GM23338 (cell line): ENCODE results near the gene BPTF. TPM values are rescaled to one million over a fixed set of nuclear protein-coding genes. Genes with fewer than 3 reads are reported as not detected.
"Not testable (repeated sequence)": the region's sequence is repeated elsewhere in the genome, so short reads cannot be mapped to it uniquely, and the experiment has no call there.

Source experiments
- ATAC-seq: fragments of 200-7000 bp; cut with Tn5 transposase; 3 replicates; pipeline ENCODE4 v1.9.1; 2020
- DNase-seq: peaks from one replicate; pipeline ENCODE4 v3.0.0-alpha.2; 2015; ENCODE audit warnings: low spot score
- H2AFZ ChIP-seq: fragments of 200-600 bp; sonication (generic); 2 replicates; pipeline ENCODE4 v1.8.0; 2016; ENCODE audit warnings: antibody characterized with exemption, mild to moderate bottlenecking, moderate library complexity
- H3F3A ChIP-seq: fragments of 200-600 bp; sonication (generic); replicated peaks from 2 replicates; pipeline ENCODE4 v1.8.0; 2017; ENCODE audit warnings: antibody characterized with exemption, mixed run types, low read depth
- H3K27ac ChIP-seq: fragments of 200-600 bp; sonication (generic); 2 replicates; pipeline ENCODE4 v1.6.1; 2016; ENCODE audit warnings: low read depth
- H3K27me3 ChIP-seq: fragments of 200-600 bp; sonication (generic); 2 replicates; pipeline ENCODE4 v1.8.0; 2016; ENCODE audit warnings: mild to moderate bottlenecking, mixed run types, moderate library complexity; ENCODE audit not compliant: insufficient read depth
- H3K36me3 ChIP-seq: fragments of 200-600 bp; sonication (generic); 2 replicates; pipeline ENCODE4 v1.8.0; 2016; ENCODE audit warnings: mild to moderate bottlenecking; ENCODE audit not compliant: insufficient read depth
- H3K4me1 ChIP-seq: fragments of 200-600 bp; sonication (generic); 2 replicates; pipeline ENCODE4 v1.8.0; 2016; ENCODE audit warnings: mild to moderate bottlenecking, moderate library complexity; ENCODE audit not compliant: insufficient read depth
- H3K4me2 ChIP-seq: fragments of 200-600 bp; sonication (generic); 2 replicates; pipeline ENCODE4 v1.7.1; 2017; ENCODE audit warnings: mixed run types
- H3K4me3 ChIP-seq: fragments of 200-600 bp; sonication (generic); 2 replicates; pipeline ENCODE4 v1.6.1; 2016; ENCODE audit warnings: mixed run types
- H3K79me2 ChIP-seq: fragments of 200-600 bp; sonication (generic); replicated peaks from 2 replicates; pipeline ENCODE4 v1.8.0; 2017; ENCODE audit warnings: mild to moderate bottlenecking; ENCODE audit not compliant: insufficient read depth
- H3K9me2 ChIP-seq: fragments of 200-600 bp; sonication (generic); 2 replicates; pipeline ENCODE4 v1.8.0; 2017; ENCODE audit not compliant: insufficient read depth
- H4K20me1 ChIP-seq: fragments of 200-600 bp; sonication (generic); replicated peaks from 2 replicates; pipeline ENCODE4 v1.8.0; 2017; ENCODE audit warnings: mild to moderate bottlenecking; ENCODE audit not compliant: insufficient read depth
- H3K27ac Mint-ChIP-seq: 2 replicates; pipeline ENCODE4 v1.8.0; 2020; ENCODE audit warnings: inconsistent platforms, mild to moderate bottlenecking, moderate library complexity, mixed read lengths
- H3K27me3 Mint-ChIP-seq: 3 replicates; pipeline ENCODE4 v1.8.0; 2022; ENCODE audit warnings: low read depth, mild to moderate bottlenecking, moderate library complexity, mixed read lengths, inconsistent platforms; ENCODE audit not compliant: insufficient read depth, poor library complexity
- H3K36me3 Mint-ChIP-seq: 3 replicates; pipeline ENCODE4 v1.8.0; 2021; ENCODE audit warnings: low read depth, mild to moderate bottlenecking, inconsistent platforms, moderate library complexity, mixed read lengths
- H3K4me1 Mint-ChIP-seq: 3 replicates; pipeline ENCODE4 v1.8.0; 2020; ENCODE audit warnings: mild to moderate bottlenecking, inconsistent platforms, mixed read lengths
- H3K4me3 Mint-ChIP-seq: 3 replicates; pipeline ENCODE4 v1.8.0; 2021; ENCODE audit warnings: moderate library complexity, mild to moderate bottlenecking, inconsistent platforms, mixed read lengths
- H3K9me3 Mint-ChIP-seq: 3 replicates; pipeline ENCODE4 v1.8.0; 2020; ENCODE audit warnings: moderate library complexity, mild to moderate bottlenecking, inconsistent platforms, mixed read lengths
- CREB1 ChIP-seq: fragments of 250-450 bp; sonication (Bioruptor Pico); IDR thresholded peaks from 2 replicates; pipeline ENCODE4 v1.5.0; 2020; ENCODE audit warnings: low read depth, mild to moderate bottlenecking, moderate library complexity
- EZH2 ChIP-seq: fragments of 200-600 bp; sonication (generic); IDR thresholded peaks from one replicate; pipeline ENCODE4 v1.8.0; 2017; ENCODE audit warnings: antibody characterized with exemption, mild to moderate bottlenecking, low read depth; ENCODE audit not compliant: unreplicated experiment
- JUNB ChIP-seq: IDR thresholded peaks from one replicate; pipeline ENCODE4 v1.6.1; 2016; ENCODE audit warnings: antibody characterized with exemption; ENCODE audit not compliant: unreplicated experiment
- NANOG ChIP-seq: IDR thresholded peaks from 2 replicates; pipeline ENCODE4 v1.6.1; 2016; ENCODE audit warnings: antibody characterized with exemption, borderline replicate concordance
- POLR2AphosphoS5 ChIP-seq: IDR thresholded peaks from 2 replicates; pipeline ENCODE4 v1.6.1; 2016; ENCODE audit warnings: antibody characterized with exemption, low read depth
- ZNF114 ChIP-seq: fragments of 250-450 bp; sonication (Bioruptor Pico); IDR thresholded peaks from 2 replicates; pipeline ENCODE4 v1.5.0; 2020; ENCODE audit warnings: mild to moderate bottlenecking, moderate library complexity
- polyA plus RNA-seq: library from polyadenylated mRNA; unstranded; fragments of >200 nt; fragmentation: Nextera tagmentation; extraction: Ambion mirVana; gene quantifications from 2 replicates; pipeline ENCODE4 v1.2.1, GENCODE V29; 2016
- total RNA-seq: library from RNA; depleted of rRNA; stranded (reverse); fragments of >200 nt; shearing (Covaris generic); gene quantifications from 2 replicates; pipeline ENCODE4 v1.2.3, GENCODE V29; 2014
- TF ChIP-seq, protein P1 (sequence below), 2 experiments: fragments of 200-600 bp in 1 of 2; sonication (generic) in 1 of 2; conservative IDR thresholded peaks; 2 replicates each; pipeline versions ENCODE4 v1.5.1 to v1.6.1; 2016 to 2017; ENCODE audit warnings: antibody characterized with exemption in 2 of 2, low read depth in 2 of 2, mild to moderate bottlenecking in 2 of 2, moderate library complexity in 1 of 2

Gene BPTF
- total and polyA plus RNA-seq, 2 experiments from 2014 or later, result 161 to 179 TPM

DNA sequence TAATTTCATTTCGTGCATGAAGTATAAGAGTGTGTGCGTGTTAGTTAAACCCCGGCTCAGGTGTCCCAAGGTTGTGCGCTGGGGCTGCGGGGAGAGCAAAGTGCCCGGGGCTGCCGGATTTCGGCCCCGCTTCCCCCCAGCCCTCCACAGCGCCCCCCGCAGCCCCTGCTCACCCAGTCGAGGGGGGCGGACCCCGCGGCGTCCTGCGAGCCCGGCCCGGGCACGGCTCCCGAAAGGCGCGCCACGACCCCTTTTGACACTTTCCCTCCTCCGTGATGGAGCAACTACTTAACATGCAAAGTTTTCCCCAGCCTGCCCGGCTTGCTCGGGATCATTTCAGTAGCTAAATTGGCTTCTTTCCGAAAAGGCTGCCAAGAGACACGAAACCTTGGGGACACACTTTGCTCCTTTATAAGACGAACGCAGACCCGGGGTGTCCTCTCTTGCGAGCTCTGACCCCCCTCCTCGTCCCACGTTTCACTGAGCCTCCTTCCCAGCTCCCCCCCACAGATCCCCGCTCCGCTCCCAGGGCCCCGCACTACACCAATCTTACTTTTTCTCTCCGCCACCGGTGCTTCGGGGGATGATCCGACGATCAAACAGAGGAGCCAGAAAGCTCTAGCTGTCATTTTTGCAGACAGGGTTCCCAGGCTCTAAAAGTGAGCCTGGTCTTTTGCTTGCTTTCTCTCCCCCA lies 170.4 kb downstream of the BPTF start:
- H3K4me3 Mint-ChIP-seq, result peak overlapping the region; percentile 74
- peaks cover 13% of the 10 kb centered on the region for H3F3A ChIP-seq
- TF ChIP-seq POLR2AphosphoS5 (peak; percentile 23), ZNF114 (CRISPR knock-in tag) (no peak), CREB1 (no peak), JUNB (no peak), NANOG (no peak), EZH2 (no peak)
- TF ChIP-seq, protein P1, sequence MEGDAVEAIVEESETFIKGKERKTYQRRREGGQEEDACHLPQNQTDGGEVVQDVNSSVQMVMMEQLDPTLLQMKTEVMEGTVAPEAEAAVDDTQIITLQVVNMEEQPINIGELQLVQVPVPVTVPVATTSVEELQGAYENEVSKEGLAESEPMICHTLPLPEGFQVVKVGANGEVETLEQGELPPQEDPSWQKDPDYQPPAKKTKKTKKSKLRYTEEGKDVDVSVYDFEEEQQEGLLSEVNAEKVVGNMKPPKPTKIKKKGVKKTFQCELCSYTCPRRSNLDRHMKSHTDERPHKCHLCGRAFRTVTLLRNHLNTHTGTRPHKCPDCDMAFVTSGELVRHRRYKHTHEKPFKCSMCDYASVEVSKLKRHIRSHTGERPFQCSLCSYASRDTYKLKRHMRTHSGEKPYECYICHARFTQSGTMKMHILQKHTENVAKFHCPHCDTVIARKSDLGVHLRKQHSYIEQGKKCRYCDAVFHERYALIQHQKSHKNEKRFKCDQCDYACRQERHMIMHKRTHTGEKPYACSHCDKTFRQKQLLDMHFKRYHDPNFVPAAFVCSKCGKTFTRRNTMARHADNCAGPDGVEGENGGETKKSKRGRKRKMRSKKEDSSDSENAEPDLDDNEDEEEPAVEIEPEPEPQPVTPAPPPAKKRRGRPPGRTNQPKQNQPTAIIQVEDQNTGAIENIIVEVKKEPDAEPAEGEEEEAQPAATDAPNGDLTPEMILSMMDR (conservative IDR thresholded peaks at IDR 0.05; ENCODE audit: low read depth in 2 of 2), result peak in 1 of 2 experiments; percentile 39; a peak in 3 of 4 replicates
- peak overlapping the region; percentile 97 for H2AFZ ChIP-seq
- no peak overlapping the region; the same call in 1 of the 2 replicates for H3K27ac ChIP-seq
- H3K9me2 ChIP-seq, result no peaks in the 10 kb centered on the region
- H3K4me3 ChIP-seq, result peak overlapping the region; percentile 80
- no peaks in the 10 kb centered on the region for H3K9me3 Mint-ChIP-seq
- H3K36me3 Mint-ChIP-seq, result peaks cover 13% of the 10 kb centered on the region
- H3K79me2 ChIP-seq, result no peaks in the 10 kb centered on the region
- peak; percentile 34 for ATAC-seq
- H3K4me1 ChIP-seq, result peaks cover 14% of the 10 kb centered on the region
- H3K27me3 ChIP-seq, result peaks cover 40% of the 10 kb centered on the region
- H3K4me1 Mint-ChIP-seq, result peaks cover 18% of the 10 kb centered on the region
- DNase-seq, result peak; percentile 59
- no peaks in the 10 kb centered on the region for H3K36me3 ChIP-seq
- no peaks in the 10 kb centered on the region; the same call in 1 of the 2 replicates for H4K20me1 ChIP-seq
- H3K4me2 ChIP-seq, result peak overlapping the region; percentile 81
- H3K27me3 Mint-ChIP-seq, result peaks cover 25% of the 10 kb centered on the region
- no peak overlapping the region for H3K27ac Mint-ChIP-seq

GRCh38 chr17:67996301-67997171 lies 171.2 kb downstream of the BPTF start, which contains the start of gene C17orf58:
Gene C17orf58 (minus strand): TSS chr17:67996469. CDS start chr17:67996198, 271 bp downstream.
- peaks cover 18% of the 10 kb centered on the region for H3K4me1 Mint-ChIP-seq
- not testable (repeated sequence) for H3K9me2 ChIP-seq, H3K9me3 Mint-ChIP-seq, H3K79me2 ChIP-seq, H3K36me3 Mint-ChIP-seq, H3K27ac Mint-ChIP-seq, H3K36me3 ChIP-seq, H4K20me1 ChIP-seq, H3K27ac ChIP-seq
- peak within 1 kb of the TSS; percentile 81 for H3K4me2 ChIP-seq
- peak within 1 kb of the TSS; percentile 97 for H2AFZ ChIP-seq
- H3K4me3 ChIP-seq, result peak within 1 kb of the TSS; percentile 80
- H3K27me3 ChIP-seq, result peaks cover 40% of the 10 kb centered on the region
- H3K27me3 Mint-ChIP-seq, result peaks cover 25% of the 10 kb centered on the region
- ATAC-seq (peak; percentile 10), DNase-seq (peak; percentile 40)
- H3K4me1 ChIP-seq, result peaks cover 14% of the 10 kb centered on the region
- H3F3A ChIP-seq, result peaks cover 13% of the 10 kb centered on the region
- peak within 1 kb of the TSS; percentile 74 for H3K4me3 Mint-ChIP-seq
